HepG2 (cell line): ENCODE results near the gene ZDHHC7. TPM values are rescaled to one million over a fixed set of nuclear protein-coding genes. Genes with fewer than 3 reads are reported as not detected.

Experiments used
- CEBPG ChIP-seq: IDR thresholded peaks from 2 replicates; pipeline ENCODE4 v1.6.1; 2016
- CENPT ChIP-seq: sonication (generic); formaldehyde crosslinking; IDR thresholded peaks from 2 replicates; pipeline ENCODE4 v1.8.0; 2022; ENCODE audit warnings: low read depth, mild to moderate bottlenecking, moderate library complexity, missing genetic modification reagents
- CREB1 ChIP-seq, 2 experiments: fragments of 450-650 bp in 1 of 2; IDR thresholded peaks; 2 replicates each; pipeline ENCODE4 v1.6.1; 2016 to 2017; ENCODE audit warnings: control low read depth in 1 of 2, mild to moderate bottlenecking in 1 of 2, missing compliant biosample characterization in 1 of 2, missing genetic modification characterization in 1 of 2
- CREM ChIP-seq, 2 experiments: sonication (generic) in 1 of 2; formaldehyde crosslinking in 1 of 2; IDR thresholded peaks; 2 replicates each; pipeline versions ENCODE4 v1.4.0 to v1.6.1; 2016 to 2020; ENCODE audit warnings: antibody characterized with exemption in 1 of 2, mild to moderate bottlenecking in 1 of 2, missing genetic modification reagents in 1 of 2
- EHMT2 ChIP-seq: fragments of 200-600 bp; sonication (generic); IDR thresholded peaks from 2 replicates; pipeline ENCODE4 v1.7.0; 2017; ENCODE audit warnings: antibody characterized with exemption, low read depth, low read length, borderline replicate concordance
- FOXC1 ChIP-seq: sonication (generic); formaldehyde crosslinking; IDR thresholded peaks from 2 replicates; pipeline ENCODE4 v1.8.0; 2022; ENCODE audit warnings: mild to moderate bottlenecking, missing genetic modification reagents, borderline replicate concordance
- HNF4A ChIP-seq: sonication (generic); formaldehyde crosslinking; IDR thresholded peaks from 2 replicates; pipeline ENCODE4 v1.4.0; 2020; ENCODE audit warnings: missing genetic modification reagents
- MTERF4 ChIP-seq: sonication (generic); formaldehyde crosslinking; IDR thresholded peaks from 2 replicates; pipeline ENCODE4 v1.8.0; 2023; ENCODE audit warnings: mild to moderate bottlenecking, missing genetic modification reagents
- NR2F2 ChIP-seq: IDR thresholded peaks from 2 replicates; pipeline ENCODE4 v1.6.1; 2012; ENCODE audit warnings: low read depth, inconsistent platforms, borderline replicate concordance
- PCBP1 ChIP-seq: fragments of 200-400 bp; formaldehyde crosslinking; IDR thresholded peaks from 2 replicates; pipeline ENCODE4 v1.6.1; 2017; ENCODE audit warnings: mild to moderate bottlenecking, low read depth, low read length, borderline replicate concordance
- PCBP2 ChIP-seq: fragments of 200-400 bp; formaldehyde crosslinking; optimal IDR thresholded peaks from 2 replicates; pipeline ENCODE3; 2018; ENCODE audit warnings: low read length, low read depth; ENCODE audit not compliant: poor library complexity, severe bottlenecking
- THAP8 ChIP-seq: sonication (generic); formaldehyde crosslinking; IDR thresholded peaks from 2 replicates; pipeline ENCODE4 v1.5.1; 2020; ENCODE audit warnings: missing genetic modification reagents, mild to moderate bottlenecking, borderline replicate concordance
- ZFYVE20 ChIP-seq: sonication (generic); formaldehyde crosslinking; IDR thresholded peaks from 2 replicates; pipeline ENCODE4 v1.8.0; 2023; ENCODE audit warnings: low read depth, mild to moderate bottlenecking, moderate library complexity, missing genetic modification reagents, borderline replicate concordance
- ZNF138 ChIP-seq: sonication (generic); formaldehyde crosslinking; IDR thresholded peaks from 2 replicates; pipeline ENCODE4 v1.5.0; 2020; ENCODE audit warnings: mild to moderate bottlenecking, low read depth, missing genetic modification reagents
- ZNF337 ChIP-seq: sonication (generic); formaldehyde crosslinking; IDR thresholded peaks from 2 replicates; pipeline ENCODE4 v1.5.1; 2020; ENCODE audit warnings: missing genetic modification reagents, low read depth, mild to moderate bottlenecking, borderline replicate concordance
- ZNF674 ChIP-seq: sonication (generic); formaldehyde crosslinking; IDR thresholded peaks from 2 replicates; pipeline ENCODE4 v1.5.0; 2020; ENCODE audit warnings: low read depth, mild to moderate bottlenecking, missing genetic modification reagents
- ZNF766 ChIP-seq: sonication (generic); formaldehyde crosslinking; IDR thresholded peaks from 2 replicates; pipeline ENCODE4 v1.5.0; 2020; ENCODE audit warnings: missing genetic modification reagents, borderline replicate concordance
- polyA plus RNA-seq, 8 experiments: library from polyadenylated mRNA; depleted of rRNA in 3 of 8; stranded (reverse) in 7 of 8; unstranded in 1 of 8; fragments of >200 nt; fragmentation: Illumina TruSeq in 4 of 8; extraction: Trizol in 4 of 8; gene quantifications; 2 replicates each; pipeline versions ENCODE4 v1.2.1 to v1.2.3, GENCODE V29; 2011 to 2016; ENCODE audit warnings: low read depth in 4 of 8, missing spikeins in 1 of 8, mixed read lengths in 1 of 8; ENCODE audit not compliant: insufficient read depth in 1 of 8
- total RNA-seq, 5 experiments: library from RNA; depleted of rRNA; stranded (reverse); fragments of >200 nt; fragmentation: Illumina TruSeq; extraction: Trizol; gene quantifications; 2 replicates each; pipeline ENCODE4 v1.2.3, GENCODE V29; 2016; ENCODE audit warnings: low read depth in 1 of 5
- TF ChIP-seq, protein P1 (sequence below): IDR thresholded peaks from 2 replicates; pipeline ENCODE4 v1.6.1; 2016; ENCODE audit warnings: missing compliant biosample characterization, missing genetic modification reagents, borderline replicate concordance
- TF ChIP-seq, protein P2 (sequence below): sonication (generic); formaldehyde crosslinking; IDR thresholded peaks from 2 replicates; pipeline ENCODE4 v1.8.1; 2023; ENCODE audit warnings: mild to moderate bottlenecking, moderate library complexity, missing genetic modification reagents

The ZDHHC7 gene
- total and polyA plus RNA-seq, 2 of the 13 experiments (the other 11 are each of a cell fraction or from before 2014, with no cell fraction given), result 46.8 to 67.6 TPM

- TF ChIP-seq ZNF138 (no peak), PCBP1 (no peak), MTERF4 (peak; percentile 58; the same call in 1 of the 2 replicates), ZNF766 (CRISPR knock-in tag) (no peak), ZNF674 (CRISPR knock-in tag) (no peak), NR2F2 (no peak), ZFYVE20 (CRISPR knock-in tag) (no peak), CEBPG (CRISPR knock-in tag) (no peak), HNF4A (CRISPR knock-in tag) (no peak), EHMT2 (no peak), ZNF337 (CRISPR knock-in tag) (no peak), FOXC1 (CRISPR knock-in tag) (no peak), PCBP2 (no peak), CREB1 (IDR thresholded peaks at IDR 0.05) (no peak), CREB1 (CRISPR knock-in tag; IDR thresholded peaks at IDR 0.05) (peak; percentile 37; the same call in 1 of the 2 replicates), THAP8 (CRISPR knock-in tag) (no peak), CREM (IDR thresholded peaks at IDR 0.05) (peak; percentile 22; the same call in 1 of the 2 replicates), CREM (CRISPR knock-in tag; IDR thresholded peaks at IDR 0.05) (no peak), CENPT (CRISPR knock-in tag) (0 out of 2 replicates have a peak, but pooled peaks have one; percentile 3)
- TF ChIP-seq, protein P1, sequence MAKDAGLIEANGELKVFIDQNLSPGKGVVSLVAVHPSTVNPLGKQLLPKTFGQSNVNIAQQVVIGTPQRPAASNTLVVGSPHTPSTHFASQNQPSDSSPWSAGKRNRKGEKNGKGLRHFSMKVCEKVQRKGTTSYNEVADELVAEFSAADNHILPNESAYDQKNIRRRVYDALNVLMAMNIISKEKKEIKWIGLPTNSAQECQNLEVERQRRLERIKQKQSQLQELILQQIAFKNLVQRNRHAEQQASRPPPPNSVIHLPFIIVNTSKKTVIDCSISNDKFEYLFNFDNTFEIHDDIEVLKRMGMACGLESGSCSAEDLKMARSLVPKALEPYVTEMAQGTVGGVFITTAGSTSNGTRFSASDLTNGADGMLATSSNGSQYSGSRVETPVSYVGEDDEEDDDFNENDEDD (CRISPR knock-in tag), result no peak
- TF ChIP-seq, protein P2, sequence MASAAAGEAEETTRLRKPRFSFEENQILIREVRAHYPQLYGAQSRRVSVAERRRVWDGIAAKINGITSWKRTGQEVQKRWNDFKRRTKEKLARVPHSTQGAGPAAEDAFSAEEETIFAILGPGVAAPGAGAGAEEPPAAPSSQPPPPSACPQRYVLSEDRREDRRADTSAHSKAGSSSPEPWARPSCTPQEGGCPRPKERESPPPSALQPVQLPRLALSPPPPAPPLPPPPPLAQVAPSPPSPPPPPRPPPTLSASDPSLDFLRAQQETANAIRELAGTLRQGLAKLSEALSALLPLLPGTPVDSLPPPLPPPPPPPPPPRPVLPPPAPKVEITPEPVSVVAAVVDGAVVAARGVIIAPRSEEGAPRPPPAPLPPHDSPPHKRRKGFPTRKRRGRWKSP (CRISPR knock-in tag), result 0 out of 2 replicates have a peak, but pooled peaks have one; percentile 18
These were observed 847 bp downstream of the ZDHHC7 start (continued) for GRCh38 chr16:85010446-85010930.
